ENCODE measurements around the gene BCR.

The BCR gene

DNA sequence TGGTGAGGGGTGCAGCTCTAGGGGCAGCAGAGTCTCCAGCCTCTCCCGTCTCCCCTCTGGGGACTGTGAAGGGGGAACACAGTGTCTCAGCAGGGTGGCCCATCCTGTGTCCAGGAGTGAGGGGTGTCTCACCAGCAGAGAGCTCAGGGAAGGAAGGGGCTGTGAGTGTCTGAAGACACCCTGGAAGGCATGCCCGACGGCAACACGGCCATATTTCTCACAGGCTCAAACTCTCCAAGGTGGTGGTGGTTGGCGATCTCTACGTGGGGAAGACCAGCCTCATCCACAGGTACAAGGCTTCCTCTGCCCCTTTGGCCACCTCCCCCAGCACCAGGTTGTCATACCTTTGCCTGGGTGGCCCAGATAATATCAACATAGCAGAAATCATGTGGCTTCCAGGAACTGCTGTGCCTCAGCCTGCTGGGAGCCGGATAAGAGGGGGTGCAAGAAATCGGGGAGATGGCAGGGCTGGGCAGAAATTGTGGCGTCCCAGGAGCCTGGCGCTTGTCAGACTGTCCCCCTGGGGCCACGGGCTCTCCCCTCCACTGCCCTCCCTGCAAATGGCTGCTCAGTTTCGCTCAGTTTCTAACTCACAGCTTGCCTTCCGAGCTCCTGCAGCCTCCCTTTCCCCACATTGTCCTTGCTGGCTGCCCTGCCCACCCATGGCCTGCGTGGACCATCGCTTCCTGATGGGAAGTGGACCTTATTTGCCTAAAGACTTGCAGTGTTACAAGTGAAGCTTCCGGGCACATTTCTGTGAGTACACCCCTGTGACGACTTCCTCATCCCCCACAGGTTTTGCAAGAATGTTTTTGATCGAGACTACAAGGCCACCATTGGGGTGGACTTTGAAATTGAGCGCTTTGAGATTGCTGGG, 27.8 kb upstream of the BCR start:
- DNase-seq, result no peak

DNA sequence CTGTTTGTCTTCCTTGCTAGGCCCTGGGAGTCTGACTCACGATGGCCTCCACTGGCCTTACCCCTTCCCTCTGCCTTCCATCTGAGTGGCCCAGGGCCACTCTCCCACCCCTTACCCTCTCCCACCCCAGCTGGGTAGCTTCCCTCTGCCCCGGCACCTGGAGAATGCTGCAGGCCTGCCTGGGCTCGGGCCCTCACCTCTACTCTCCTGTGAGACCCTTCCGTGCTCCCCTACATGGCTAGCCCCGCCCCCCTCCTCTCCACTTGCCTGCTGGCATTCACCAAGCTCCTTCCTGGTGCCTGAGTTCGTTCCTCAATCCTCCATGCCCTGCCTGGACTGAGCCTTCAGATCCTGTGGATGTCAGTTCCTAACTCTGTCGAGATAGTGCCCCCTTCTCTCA, 26.3 kb upstream of the BCR start:
- no peak for DNase-seq

DNA sequence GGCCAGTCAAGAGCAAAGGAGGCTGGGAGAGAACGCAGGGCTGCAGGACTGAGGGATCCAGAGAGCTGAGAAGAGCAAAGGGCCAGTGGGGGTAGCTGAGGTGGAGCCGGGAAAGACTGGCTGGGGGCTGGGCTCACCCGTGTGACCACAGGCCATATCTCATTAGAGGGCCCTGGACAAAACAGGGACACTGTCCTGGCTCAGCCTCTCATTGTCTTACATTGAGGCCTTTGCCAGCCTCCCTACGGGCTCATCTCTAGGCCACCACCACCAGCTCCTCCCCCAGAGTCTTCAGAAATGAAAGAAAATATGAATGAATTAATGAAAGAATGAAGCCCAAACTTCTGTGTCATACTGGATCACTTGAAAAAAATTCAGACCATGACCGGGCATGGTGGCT, 25.8 kb upstream of the BCR start:
- DNase-seq, result no peak

DNA sequence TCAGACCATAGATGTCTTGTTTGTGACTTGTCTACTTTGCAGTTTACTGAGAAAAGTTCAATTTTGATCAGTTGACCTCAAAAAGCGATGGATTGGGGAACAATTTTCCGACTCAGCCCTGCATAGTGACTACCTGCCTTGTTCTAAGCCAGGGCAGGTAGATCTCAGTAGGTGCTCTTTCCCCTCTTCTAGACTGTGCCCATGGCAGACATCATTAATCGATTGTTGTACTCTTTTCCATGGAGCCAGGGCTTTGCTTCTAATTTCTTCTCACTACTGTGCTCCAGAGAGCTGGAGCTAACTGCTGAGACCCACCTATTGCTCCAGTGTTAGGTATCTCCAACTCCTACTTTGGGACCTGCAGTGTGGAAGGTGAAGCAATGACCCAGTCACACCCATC, 25.2 kb upstream of the BCR start:
- DNase-seq, result no peak

DNA sequence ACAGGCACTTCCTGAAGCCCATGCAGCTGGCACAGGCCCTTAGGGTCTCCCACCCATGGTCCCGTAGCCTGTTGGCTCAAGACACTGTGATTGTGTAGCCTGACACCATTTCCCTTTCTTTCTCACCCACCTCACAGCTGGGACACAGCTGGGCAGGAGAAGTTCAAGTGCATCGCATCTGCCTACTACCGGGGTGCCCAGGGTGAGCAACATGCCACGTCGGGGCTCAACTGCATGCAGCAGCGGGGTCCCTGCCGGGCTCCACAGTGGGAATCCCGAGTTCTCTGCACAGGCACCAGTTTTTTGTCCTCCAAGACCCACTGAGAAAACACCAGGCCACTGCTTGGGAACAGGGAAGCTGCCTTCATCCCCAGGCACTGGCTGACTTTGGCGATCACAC, 24.5 kb upstream of the BCR start:
- DNase-seq, result no peak

DNA sequence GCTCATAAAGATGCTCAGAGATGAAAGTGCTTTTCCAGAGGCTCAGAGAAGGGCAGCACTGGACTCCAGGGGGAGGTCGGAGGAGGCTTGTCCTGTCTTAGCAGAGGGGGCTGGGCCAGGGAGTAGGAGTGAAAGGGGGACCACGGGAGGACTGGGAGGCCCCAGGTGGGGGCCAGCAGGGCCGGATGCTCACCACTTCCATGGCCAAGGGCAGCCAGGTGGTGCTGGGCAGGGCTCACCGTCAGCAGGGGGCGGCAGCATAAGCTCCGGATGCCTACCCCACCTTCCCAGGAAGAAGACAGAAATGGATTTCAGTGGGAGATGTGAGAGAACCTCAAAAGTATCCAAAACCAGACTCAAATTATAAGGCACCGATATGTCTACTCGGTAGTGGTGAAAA, 24.0 kb upstream of the BCR start:
- no peak for DNase-seq

DNA sequence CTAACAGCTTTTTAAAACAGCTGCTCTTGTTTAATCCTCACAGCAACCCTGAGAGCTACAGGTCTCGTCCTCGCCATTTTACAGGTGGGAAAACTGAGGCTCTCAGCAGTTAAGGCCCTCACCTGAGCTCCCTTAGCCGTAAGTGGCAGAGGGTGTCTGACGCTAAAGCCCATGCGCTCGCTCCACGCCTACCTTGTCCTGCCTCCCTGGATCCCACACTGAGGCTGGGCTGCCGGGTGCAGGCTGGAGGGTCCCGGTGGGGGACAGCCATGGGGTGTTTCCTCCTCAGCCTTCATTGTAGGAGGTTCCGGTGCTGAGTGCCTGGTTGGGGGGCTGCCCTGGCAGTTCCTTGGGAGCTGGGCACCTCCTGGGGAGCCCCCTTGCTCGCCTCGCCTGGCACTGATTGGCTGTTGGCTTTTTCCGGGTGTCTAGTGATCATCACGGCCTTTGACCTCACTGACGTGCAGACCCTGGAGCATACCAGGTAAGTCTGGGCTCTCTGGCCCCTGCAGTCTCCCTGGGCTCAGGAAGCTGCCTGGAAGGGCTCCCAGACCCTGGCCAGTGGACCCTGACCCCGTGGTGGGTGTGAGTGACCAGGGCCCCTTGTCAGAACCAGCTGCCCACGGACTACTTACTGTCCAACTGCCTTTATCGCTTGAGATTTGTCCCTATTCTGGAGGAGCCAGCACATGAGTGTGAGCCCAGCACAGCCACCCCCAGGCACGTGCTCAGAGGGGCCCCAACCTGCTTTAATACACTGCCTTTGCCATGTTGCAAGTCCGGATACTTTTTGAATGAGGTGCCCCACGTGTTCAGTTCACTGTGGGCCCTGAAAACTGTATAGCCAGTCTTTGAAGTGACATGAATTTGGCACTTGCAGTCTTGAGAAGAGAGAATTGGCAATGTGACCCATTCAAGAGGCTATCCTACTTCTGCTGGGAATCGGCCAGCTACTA, 22.5 kb upstream of the BCR start:
- DNase-seq, result no peak

DNA sequence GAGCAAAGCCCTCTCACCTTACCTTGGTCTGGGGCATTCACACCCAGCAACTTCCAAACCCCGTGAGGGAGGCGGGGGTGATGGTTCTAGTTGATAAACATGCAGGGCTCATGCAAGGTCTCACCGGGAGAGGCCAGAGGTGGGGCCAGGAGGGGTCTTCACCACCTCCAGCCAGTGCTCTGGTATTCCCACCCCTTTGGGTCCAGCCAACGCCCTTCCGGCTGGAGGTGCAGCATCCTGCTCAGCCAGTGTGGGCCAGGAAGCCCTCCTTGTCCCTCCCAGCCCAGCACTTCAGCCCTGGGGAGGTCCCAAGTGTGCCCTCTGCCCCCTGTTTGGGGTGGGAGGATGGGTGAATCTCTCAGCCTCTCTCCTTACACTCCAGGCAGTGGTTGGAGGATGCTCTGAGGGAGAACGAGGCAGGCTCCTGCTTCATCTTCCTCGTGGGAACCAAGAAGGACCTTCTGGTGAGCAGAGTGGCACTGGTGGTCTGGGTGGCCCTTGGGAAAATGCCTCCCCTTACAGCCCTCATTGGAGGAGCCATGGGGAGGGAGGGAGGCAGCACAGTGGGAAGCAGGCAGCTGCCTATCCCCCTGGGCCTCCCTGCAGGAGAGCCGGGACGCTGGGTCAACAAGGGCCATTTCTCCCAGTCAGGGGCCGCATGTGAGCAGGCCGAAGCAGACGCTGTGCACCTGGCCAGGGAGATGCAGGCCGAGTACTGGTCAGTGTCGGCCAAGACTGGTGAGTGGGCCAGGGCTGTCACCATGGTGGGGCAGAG, 21.6 kb upstream of the BCR start:
- no peak for DNase-seq

DNA sequence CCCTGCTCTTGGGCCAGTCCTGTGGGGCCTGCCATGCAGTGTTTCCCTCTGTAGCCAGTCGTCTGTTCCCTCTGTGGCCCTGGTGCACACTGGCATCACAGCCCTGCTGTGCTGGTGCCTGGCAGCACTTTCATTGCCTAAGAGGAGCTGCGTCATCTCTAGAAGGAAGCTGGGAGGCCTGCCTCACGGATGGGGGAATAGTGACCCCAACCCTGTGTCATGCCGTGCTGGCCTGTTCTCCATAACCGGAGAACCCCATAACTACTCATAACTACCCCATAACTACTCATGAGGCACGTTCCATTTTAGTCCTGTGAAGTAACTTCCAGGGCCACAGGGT, 21.0 kb upstream of the BCR start:
- no peak for DNase-seq

DNA sequence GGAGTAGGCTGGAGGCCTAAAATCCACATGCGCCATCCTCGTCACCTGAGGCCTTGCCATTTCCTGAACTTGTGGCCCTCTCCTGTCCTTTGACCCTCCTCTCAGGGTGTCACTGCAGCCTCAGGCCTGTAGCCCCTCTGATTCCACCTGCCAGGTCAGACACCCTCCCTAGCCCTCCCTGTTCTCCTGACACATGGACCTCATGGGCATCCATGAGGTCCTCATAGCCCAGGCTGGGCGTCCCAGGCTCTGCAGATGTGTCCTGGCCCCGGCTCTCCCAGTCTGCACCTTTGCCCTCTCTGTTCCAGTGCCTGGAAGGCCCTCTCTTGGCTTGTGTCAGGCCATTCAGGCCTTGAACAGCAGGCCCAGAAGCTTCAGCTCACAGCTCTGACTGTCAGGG, 19.3 kb upstream of the BCR start:
- no peak for DNase-seq

DNA sequence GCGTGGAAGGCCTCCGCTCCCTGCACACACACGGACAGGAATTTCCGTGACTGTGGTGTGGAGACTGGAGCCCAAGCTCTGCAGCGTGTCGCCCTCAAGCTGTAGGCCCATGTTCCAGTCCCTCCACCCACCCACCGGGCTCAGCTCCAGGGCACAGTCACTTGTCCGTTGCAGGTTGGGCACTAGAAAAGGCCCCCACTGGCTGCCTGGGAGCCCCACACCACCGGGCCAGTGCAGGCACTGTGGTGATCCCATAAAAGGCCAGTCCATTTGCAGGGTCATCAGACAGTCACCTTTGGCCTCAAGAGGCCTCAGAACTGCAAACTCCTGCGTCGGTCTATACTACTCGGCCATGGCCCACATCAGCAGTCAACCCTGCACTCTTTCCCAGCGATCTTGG, 18.7 kb upstream of the BCR start:
- no peak for DNase-seq

DNA sequence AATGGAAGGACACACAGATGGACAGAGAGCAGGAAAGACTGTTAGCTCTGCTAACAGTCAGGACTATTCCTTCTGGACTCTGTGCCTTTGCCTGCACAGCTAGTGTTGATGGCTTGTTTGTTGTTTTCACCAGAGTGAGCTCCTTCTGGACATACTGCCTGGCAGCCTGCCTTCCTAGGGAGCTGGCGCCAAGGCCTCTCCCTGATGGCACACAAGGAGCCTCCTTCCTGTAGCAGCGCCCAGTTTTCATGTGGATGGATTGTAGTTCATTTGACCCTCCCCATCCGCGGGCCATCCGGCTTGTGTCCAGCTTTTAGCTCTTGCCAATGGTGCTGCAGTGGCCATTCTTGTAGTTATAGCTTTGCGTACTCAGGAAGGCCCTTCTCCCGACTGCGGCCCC, 16.6 kb upstream of the BCR start:
- no peak for DNase-seq

DNA sequence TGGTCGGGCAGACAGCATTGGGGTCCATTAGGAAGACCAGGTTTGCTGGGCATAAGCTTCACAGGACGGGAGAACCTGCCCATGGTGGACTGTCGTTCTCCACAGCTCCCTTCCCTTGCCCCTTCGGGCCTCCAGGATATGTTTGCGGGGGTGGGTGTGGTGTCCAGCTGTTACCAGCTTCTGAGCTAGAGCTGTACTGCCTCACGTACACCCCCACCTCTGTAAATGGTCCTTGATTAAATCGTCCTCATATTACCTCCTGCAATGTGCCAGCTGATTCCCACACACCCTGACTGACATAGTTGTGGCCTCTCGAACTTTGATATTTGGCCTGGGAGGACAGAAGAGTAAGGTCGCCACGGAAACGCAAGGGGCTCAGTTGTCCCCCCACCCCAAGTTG, 16.2 kb upstream of the BCR start:
- no peak for DNase-seq

DNA sequence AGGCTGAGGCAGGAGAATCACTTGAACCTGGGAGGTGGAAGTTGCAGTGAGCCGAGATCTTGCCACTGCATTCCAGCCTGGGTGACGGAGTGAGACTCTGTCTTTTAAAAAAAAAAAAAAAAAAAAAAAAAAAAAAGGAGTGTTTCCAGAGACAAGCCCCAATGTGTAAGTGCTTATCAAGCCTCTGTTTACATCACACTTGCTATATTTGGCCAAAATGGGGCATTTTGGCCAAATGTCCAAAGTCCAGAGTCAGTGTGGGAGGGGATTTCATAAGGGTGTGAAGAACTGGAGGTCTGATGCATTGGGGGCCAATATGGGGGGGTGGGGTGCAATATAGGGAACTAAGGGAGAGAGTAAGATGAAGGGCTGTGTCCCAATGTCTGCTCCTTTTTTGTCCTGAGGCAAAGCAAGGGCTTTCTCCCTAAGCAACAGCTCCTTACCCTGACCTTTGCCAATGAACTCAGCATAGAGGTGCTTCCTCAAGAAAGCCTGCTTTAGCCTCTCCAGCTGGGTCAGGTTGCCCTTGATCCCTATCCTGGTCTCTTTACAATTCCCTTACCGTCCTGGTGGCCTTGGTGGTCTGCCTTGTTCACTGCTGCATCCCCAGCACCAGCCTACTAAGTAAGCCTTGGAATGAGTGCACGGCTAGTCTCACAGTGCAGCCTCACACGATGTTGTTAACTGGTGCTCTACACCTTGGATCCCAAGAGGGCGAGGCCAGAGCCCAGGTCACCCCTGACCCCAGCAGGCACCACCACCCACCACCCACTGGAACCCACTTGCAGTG, 14.1 kb upstream of the BCR start:
- no peak for DNase-seq

DNA sequence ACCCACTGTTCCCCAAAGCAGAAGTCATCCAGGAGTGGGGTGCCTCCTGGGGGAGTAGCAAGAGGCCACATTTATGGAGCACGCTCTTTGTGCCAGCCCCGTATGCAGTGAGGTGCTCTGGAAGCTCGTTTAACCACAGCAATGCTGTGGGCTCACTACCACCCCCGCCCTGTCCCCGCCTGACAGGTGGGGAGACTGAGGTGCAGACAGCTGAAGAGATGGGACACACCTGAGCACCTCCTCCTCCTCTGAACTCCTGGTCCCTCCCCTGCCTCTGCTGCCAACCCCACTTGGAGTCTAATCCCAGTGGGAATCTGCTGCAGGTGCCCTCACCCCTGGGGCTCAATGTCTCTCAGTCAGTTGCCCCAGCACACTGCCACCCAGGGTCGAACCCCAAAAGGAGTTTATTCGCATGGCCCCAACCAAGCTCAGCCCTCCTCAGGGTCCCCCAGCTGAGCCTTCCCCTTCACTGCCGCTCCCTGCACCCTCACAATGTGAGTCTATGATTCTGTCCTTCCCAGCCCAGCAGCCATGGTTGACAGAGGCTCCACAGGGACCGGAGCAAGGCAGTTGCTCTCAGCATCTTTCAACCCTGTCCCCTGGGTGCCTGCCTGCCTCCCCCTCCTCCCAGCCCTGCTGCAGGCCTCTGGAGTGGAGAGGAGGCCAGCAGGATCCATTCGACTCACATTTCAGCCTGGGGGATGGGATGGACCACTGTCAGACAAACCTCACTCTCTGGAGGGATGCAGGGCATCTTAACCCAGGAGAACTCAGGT, 13.3 kb upstream of the BCR start:
- no peak for DNase-seq

DNA sequence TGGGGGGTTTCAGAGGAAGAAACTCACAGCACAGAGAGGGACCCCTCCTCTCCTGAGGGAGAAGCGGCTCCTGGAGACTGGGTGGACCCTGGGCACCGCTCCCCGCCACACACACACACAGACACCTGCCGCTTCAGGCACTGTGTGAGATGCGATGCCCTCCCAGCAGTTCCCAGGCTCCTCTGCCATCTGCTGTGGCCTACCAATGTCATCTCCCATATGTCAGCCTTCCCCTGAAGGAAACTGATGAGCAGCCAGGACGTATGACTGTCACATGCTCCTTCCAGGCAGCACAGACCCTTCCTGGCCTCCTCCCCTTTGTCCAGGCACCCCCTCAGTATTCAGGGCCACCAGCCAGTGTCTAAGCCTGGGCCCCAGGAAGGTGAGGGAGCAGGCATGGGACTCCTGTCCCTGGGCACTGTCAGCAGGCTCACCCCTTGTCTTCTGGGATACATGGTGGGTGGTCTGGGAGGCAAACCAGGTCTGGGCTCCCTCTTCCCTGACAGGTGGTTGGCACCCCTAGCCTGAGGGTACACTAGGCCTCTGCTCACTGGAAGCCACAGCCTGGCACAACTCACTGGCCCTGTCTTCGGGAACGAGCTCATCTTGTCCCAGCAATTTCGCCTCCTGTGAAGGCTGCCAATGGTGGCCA, 11.8 kb upstream of the BCR start:
- DNase-seq, result no peak

DNA sequence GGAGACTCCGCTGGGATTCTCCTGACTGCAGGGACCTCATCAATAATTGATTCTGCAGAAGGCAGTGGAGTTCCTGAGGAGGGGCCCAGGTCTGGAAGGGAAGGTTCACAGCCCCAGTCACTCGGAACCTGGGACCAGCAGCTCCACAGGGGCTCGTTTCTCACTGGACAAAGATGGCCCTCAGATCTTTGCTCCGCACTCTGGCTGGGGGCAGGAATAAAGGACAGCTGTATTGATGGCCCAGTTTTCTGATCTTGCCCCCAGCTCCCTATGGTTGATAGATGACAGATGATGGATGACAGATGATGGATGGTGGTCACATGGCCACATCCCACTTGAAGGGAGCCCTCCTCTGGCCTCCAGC, 11.3 kb upstream of the BCR start:
- DNase-seq, result no peak

DNA sequence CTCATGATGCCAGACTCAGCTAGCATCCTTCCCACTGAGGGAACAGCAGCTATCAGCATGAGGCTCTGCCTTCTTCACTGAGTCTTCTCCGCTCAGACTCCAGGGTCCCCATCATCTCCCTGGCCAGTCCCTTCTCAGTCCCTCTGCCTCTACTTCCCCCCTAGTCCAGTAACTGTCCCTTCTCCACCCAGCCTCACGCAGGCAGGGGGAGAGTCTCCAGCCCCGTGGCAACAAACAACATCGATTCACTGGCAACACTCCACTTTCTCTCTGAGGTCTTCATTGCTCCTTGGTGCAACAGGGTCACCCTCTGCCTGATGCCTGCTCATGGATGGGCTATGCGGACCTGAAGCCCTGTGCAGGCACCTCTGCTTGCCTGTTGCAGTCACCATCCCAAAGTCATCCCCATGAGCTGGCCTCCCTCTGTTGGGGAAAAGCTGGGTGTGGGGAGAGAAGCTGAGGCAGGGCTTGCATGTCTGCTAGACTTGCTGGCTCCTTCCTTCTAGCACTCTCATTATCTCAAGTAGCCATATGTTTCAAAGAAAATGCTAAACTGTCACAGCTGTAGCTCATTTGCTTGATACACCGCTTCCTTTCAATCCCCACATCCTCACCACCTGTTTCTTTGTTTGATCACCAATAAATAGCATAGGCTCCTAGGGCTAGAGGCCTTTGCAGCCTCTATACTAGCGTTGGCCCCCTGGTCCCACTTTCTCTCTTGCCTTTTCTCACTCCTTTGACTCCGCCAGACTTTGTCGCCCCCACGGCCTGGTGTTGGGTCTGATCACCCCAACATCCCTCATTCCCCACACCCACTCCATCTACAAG, 4.3 kb upstream of the BCR start:
- DNase-seq, result no peak

DNA sequence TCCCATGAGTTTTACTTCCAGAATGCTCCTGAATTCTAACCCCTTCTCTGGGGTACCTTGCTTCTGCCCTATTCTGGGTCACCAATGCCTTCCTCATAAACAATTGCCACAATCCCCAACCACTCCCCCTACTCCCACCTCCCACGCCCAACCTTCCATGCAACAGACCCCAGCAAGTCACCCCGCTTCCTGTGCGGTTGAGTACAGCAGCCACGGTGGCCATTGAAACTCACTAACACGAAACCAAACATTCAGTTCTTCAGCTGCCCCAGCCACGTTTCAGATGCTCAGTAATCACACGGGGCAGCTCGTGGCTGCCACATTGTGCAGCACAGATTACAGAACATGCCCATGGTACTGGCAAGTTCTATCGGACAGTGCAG, 3.7 kb upstream of the BCR start:
- no peak for DNase-seq

DNA sequence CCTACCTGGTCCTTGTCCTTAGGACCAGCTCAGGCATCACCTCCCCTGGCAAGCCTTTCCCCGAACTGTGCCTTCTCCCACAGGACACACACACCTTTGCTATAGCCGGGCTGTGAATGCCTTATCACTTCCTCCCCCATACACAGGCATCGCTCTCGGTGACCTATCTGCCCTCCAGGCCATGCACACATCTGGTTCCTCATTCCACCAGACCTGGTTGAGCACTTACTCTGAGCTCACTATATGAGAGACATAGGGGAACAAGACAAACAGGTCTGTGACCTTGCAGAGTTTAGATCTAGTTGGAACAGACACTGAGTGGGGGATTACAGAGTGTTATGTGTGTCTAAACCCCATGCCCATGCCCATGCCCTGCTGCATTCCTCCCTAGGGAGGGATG, 3.1 kb upstream of the BCR start:
- no peak for DNase-seq

Data from NCI-H774 (cell line).